Activated T-helper 17 cell treated with anti-CD3 and anti-CD28 coated beads, Interleukin-2, amount 50 U/mL, for 72 hours (primary cell): ENCODE measurements around the gene DEXI. TPM values are rescaled to one million over a fixed set of nuclear protein-coding genes. Genes with fewer than 3 reads are reported as not detected.

Experiments
- ATAC-seq: fragments of 150-1000 bp; cut with Tn5 transposase; replicated peaks from 2 replicates; pipeline ENCODE4 v1.10.0; 2021; ENCODE audit warnings: mild to moderate bottlenecking, moderate library complexity
- H3K27ac Mint-ChIP-seq: one replicate; pipeline ENCODE4 v1.8.0; 2022; ENCODE audit warnings: mixed read lengths
- H3K27me3 Mint-ChIP-seq: one replicate; pipeline ENCODE4 v1.8.0; 2022; ENCODE audit warnings: mixed read lengths
- H3K36me3 Mint-ChIP-seq: one replicate; pipeline ENCODE4 v1.8.0; 2022; ENCODE audit warnings: low read depth, mild to moderate bottlenecking, mixed read lengths
- H3K4me1 Mint-ChIP-seq: one replicate; pipeline ENCODE4 v1.8.0; 2022; ENCODE audit warnings: mixed read lengths
- H3K4me3 Mint-ChIP-seq: one replicate; pipeline ENCODE4 v1.8.0; 2022; ENCODE audit warnings: mild to moderate bottlenecking, mixed read lengths
- H3K9me3 Mint-ChIP-seq: one replicate; pipeline ENCODE4 v1.8.0; 2022; ENCODE audit warnings: mixed read lengths
- total RNA-seq, 2 donors: library from RNA; stranded (reverse); gene quantifications; one replicate each; pipeline ENCODE4 v1.2.3, GENCODE V29; 2022

DEXI gene
- 10 to 100 TPM; 22.6 to 24.6 TPM for total RNA-seq

DNA sequence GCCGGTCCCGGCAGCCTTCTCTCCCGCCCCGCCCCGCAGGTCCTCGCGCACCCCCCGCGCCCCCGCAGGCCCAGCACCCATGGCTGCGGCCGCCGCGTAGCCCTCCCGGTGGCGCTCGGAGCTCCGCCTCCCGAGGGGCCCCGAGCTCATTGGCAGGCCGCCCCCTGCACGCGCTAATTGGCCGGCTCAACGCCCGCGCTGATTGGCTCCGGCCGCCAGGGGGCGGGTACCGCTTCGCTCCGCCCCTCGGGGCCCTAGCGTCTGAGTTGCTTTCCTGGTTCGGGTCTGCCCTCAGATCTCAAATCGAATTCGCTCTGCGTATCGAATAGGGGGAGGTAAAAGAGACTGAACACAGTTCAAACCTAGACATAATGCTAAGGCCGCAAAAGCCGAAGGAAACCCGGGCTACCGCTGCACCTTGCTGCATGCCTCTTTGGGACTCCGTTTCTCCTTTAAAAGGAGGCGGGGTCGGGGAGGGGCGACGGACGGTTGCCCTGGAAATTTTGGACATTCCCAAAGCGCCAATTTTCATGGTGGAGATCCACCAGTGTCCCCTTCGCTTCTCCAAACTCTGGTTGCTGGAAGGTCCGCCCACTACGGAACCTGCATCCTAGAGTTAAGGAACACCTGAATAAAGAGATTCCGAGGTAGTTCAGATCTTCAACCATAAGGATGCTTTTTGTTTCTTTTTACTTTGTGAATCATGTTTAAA, at the start of gene DEXI:
DEXI (minus strand) TSS at position 117 of the 712 bp plus-strand sequence. CDS start 463 bp downstream, outside the sequence.
- Mint-ChIP-seq H3K4me1 (peaks cover 49% of the 10 kb centered on the region), H3K27ac (peak within 1 kb of the TSS; percentile 68), H3K36me3 (peaks cover 34% of the 10 kb centered on the region), H3K27me3 (no peaks in the 10 kb centered on the region), H3K4me3 (peak within 1 kb of the TSS; percentile 91), H3K9me3 (no peaks in the 10 kb centered on the region)
- peak; percentile 80 for ATAC-seq

DNA sequence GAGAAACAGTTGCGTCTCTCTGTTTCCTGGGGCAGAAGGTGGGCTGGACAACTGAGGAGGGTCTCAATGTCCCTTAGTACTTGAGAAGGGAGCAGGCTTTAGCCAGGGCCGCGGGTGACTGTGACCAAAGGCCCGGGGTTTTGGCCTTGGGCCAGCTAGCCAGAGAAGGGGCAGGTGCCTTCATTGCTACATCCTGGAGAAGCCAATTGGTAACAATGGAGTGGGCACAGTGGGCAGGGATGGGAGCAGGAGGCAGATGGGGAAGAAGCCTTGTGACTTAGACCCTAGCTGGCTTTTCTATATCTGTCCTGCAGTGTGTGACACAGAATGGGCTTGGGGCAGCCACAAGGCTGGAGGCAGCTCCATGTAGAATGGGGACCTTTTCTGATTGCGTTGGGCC, 48.1 kb upstream of the DEXI start:
- Mint-ChIP-seq H3K27ac (peak overlapping the region; percentile 89), H3K9me3 (no peaks in the 10 kb centered on the region), H3K27me3 (no peaks in the 10 kb centered on the region), H3K4me3 (peak overlapping the region; percentile 70), H3K4me1 (peaks cover 66% of the 10 kb centered on the region), H3K36me3 (peaks cover 66% of the 10 kb centered on the region)
- ATAC-seq = no peak

DNA sequence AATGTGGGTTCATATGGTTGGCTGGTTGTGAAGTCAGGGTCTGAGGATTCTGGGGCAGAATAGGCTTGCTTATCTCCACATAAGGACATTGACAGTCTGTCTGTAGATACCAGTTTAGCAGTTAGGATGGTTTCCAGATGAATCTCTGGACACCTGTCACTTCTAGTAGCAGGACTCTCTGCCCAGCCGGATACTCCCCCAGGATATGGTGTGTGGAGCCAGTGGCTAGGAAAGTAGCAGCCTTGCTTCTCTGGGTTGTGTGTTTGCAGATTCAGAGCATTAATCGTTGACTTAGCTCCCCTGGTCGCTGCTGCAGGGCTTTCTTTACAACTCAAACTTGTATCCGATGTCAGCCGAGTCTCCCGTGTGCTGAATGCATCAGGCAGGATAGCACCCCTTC, 47.3 kb upstream of the DEXI start:
- Mint-ChIP-seq H3K4me3 (peak overlapping the region; percentile 60), H3K36me3 (peaks cover 67% of the 10 kb centered on the region), H3K27me3 (no peaks in the 10 kb centered on the region), H3K27ac (peak overlapping the region; percentile 84), H3K9me3 (no peaks in the 10 kb centered on the region), H3K4me1 (peaks cover 62% of the 10 kb centered on the region)
- ATAC-seq = no peak

DNA sequence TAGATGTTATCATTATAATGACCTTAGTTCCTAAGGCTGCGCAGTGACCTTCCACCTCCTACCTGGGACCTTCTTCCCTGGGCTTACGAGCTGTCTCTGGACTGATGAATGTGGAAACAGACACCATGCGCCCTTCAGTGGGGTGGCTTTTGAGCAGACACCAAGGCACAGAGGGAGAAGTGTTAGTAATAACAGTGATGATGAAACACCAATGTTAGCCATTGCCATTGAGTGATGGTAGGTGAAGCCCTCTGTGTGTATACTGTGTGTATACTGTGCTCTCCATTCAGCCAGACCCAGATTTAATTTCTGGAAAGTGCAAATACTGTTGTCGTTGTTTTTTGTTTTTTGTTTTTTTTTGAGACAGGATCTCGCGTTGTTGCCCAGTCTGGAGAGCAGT, 46.6 kb upstream of the DEXI start:
- peak overlapping the region; percentile 60 for H3K4me3 Mint-ChIP-seq
- H3K36me3 Mint-ChIP-seq = peaks cover 67% of the 10 kb centered on the region
- ATAC-seq = no peak
- peaks cover 63% of the 10 kb centered on the region for H3K4me1 Mint-ChIP-seq
- H3K27me3 Mint-ChIP-seq = no peaks in the 10 kb centered on the region
- H3K9me3 Mint-ChIP-seq = no peaks in the 10 kb centered on the region
- peak overlapping the region; percentile 84 for H3K27ac Mint-ChIP-seq

DNA sequence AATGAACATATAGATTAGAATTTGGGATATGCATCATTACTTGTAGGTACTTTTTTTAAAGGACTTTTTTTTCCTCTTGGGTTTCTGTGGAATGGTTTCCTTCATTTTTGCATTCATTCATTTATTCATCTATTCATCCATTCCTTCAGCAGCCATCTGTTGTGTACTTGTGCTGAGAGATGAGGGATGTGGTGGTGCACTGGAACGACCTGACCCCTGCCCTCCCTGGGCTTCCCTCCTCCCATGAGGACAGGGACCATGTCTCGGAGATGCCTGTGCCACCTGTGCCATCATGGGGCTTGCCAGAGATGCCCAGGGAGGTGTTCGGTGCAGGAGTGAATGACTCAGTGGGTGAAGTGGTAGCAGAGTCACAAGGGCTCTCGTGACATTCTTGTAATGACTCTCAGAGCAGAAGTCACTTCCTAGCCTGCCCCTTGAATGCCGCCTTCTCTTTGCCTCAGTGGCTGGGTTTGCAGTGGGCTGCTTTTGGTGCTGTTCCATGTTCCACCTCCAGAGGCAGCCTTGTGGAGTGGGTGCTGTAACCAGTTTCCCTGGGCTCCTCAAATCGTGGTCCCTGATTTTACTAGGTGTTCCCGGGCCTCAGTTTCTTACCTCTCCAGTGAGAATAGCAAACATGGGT, 46.0 kb upstream of the DEXI start:
- Mint-ChIP-seq H3K4me3 (peak overlapping the region; percentile 60), H3K27ac (peak overlapping the region; percentile 84), H3K27me3 (no peaks in the 10 kb centered on the region), H3K4me1 (peaks cover 63% of the 10 kb centered on the region), H3K36me3 (peaks cover 61% of the 10 kb centered on the region), H3K9me3 (no peaks in the 10 kb centered on the region)
- ATAC-seq = peak; percentile 82

DNA sequence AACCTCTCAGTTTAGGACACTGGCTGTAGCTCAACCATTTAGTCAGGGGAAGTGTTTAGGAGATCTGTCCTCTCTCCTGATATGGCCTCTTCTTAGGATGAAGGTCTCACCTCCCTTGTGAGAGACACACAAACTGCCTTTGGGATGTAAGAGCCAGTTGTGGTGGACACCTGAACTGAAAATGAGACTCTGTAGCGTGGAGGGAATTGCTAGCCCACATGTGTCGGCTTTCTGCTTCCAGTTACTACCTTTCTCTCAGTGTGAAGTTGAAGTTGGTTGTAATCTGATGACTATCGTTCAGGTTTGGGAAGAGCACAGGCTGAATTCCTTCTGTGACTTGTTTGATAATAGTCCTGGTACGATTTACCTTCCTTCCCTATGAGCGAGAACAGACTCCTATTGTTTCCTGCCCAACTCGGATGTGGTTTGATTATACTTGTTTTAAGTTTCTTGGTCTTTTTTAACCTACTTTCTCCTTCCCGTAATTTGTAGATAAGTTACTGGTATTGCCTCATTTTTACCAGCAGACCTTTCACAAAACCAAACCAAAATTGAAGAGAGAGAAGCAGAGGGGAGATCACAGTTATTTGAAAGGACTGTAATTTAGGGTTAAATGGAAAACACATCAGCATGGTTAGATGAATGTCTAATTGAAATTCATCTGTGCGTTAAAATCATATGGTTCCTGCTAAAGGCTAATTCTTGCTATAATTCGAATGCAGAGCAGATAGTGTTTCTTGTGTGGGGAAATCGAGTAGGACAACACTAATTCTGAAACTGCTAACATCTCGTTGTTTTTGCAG, 45.3 kb upstream of the DEXI start:
- peak overlapping the region; percentile 60 for H3K4me3 Mint-ChIP-seq
- peak overlapping the region; percentile 84 for H3K27ac Mint-ChIP-seq
- no peaks in the 10 kb centered on the region for H3K9me3 Mint-ChIP-seq
- peaks cover 64% of the 10 kb centered on the region for H3K4me1 Mint-ChIP-seq
- peak; percentile 28 for ATAC-seq
- no peaks in the 10 kb centered on the region for H3K27me3 Mint-ChIP-seq
- peaks cover 61% of the 10 kb centered on the region for H3K36me3 Mint-ChIP-seq

DNA sequence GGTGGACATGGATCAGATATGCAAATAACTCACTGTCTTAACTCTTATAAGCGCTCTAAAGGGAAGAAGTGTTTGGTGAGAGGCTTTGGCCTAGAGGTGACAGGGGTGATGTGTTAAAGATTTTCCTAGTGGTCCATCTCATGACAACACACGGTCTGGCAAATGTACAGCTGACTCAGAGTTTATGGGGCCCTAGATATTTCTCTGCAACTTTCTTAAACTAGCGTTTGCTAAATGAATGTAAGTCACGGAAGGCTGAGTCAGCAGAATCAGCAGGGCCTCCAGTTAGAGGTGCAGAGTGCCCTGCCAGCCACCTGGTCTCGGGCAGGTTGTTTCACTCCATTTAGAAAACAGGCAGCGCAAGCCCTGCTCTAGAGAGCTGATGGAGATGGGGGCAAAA, 42.2 kb upstream of the DEXI start:
- H3K36me3 Mint-ChIP-seq = peaks cover 72% of the 10 kb centered on the region
- peak overlapping the region; percentile 89 for H3K27ac Mint-ChIP-seq
- H3K4me1 Mint-ChIP-seq = peaks cover 52% of the 10 kb centered on the region
- no peak for ATAC-seq
- H3K4me3 Mint-ChIP-seq = peak overlapping the region; percentile 85
- H3K27me3 Mint-ChIP-seq = no peaks in the 10 kb centered on the region
- H3K9me3 Mint-ChIP-seq = no peaks in the 10 kb centered on the region

DNA sequence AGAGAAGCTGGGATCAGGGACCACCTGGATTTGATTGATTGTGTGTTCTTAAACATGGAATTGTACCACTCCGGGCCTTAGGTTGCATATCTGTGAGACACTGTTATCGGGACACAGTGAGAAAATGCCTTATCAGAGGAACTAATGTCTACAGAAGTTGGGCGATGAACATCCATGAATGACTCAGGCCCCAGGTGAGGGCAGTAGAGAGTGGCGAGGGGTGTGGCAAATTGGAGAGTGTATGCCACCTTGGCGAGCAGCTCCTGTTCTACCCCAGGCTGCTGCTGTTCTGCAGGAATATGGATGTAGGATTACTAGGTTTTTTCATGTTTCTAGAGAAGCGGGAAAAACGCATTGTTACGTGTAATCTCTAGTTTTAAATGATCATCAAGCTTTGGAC, 40.9 kb upstream of the DEXI start:
- Mint-ChIP-seq H3K4me3 (peak overlapping the region; percentile 85), H3K27ac (peak overlapping the region; percentile 89), H3K27me3 (no peaks in the 10 kb centered on the region), H3K36me3 (peaks cover 80% of the 10 kb centered on the region), H3K4me1 (peaks cover 41% of the 10 kb centered on the region), H3K9me3 (no peaks in the 10 kb centered on the region)
- ATAC-seq = peak; percentile 37

DNA sequence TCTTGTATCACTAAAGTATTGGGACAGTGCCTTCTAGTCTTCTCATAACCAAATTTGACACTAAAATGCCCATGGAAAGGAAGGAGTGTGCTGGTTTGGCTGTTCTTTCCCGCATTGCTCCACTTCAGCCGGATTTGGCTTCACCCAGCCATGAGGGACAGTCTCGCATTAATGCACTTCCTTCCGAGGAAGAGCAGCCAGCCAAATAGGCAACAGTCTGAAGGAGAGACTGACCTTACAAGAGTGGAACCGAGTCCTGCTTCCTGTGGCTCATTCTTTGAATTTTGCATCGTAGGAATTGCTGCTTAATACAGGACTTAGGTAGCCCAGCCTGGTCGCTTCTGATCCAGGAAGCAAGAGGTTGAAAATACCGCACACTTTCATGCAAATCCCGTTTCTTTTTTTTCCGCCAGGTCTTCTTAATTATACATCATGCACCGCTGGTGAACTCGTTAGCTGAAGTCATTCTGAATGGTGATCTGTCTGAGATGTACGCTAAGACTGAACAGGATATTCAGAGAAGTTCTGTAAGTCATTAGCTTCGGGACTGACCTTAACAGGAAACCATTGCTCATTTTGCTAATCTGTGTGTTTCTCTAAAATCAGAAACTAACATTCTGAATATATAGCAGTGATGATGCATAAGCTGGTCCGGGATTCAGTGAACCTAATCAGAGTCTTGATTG, 40.3 kb upstream of the DEXI start:
- Mint-ChIP-seq H3K9me3 (no peaks in the 10 kb centered on the region), H3K4me1 (peaks cover 39% of the 10 kb centered on the region), H3K27ac (peak overlapping the region; percentile 89), H3K4me3 (peak overlapping the region; percentile 85), H3K36me3 (peaks cover 85% of the 10 kb centered on the region), H3K27me3 (no peaks in the 10 kb centered on the region)
- ATAC-seq = peak; percentile 77

DNA sequence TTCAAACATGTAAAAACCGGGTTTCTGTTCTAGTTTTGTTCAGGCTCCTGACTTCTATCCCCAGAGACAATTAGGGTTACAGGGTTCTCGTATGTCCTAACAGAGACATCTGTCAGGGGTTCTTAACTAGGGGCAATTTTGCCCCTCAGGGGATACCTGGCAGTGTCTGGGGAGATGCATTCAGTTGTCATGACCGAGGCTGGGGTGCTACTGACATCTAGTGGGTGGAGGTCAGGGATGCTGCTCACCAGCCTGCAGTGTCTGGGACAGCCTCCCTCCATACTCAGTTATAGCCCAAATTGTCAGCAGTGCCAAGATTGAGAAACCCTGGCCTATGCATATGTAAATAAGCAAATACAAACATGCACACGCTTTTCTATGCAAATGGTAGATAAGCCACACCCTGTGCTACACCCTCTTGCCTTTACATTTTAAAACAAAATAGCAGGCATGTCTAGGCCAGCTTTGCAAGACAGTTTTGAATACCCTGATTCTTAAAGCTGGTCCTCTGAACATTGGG, 39.5 kb upstream of the DEXI start:
- peak; percentile 75 for ATAC-seq
- peaks cover 89% of the 10 kb centered on the region for H3K36me3 Mint-ChIP-seq
- peak overlapping the region; percentile 85 for H3K4me3 Mint-ChIP-seq
- H3K27me3 Mint-ChIP-seq = no peaks in the 10 kb centered on the region
- H3K9me3 Mint-ChIP-seq = no peaks in the 10 kb centered on the region
- peak overlapping the region; percentile 89 for H3K27ac Mint-ChIP-seq
- peaks cover 36% of the 10 kb centered on the region for H3K4me1 Mint-ChIP-seq

DNA sequence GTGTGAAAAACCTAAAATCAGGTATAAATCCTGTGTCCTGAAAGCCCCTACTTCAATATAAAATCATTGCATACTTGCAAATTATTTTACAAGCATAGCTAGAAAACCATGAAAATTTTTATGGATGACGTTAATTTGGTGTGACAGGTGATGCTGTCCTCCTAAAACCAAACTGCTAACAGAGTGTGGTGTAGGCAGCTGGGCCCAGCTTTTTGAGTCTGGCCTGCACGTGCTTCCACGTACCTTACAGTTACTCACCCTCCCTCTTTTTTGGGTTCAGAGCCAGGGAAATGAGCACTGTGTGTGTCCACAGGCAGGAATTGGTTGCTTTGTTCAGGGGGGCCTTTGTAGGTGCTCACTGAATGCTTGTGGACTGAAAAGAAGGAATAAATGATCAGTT, 38.5 kb upstream of the DEXI start:
- H3K27me3 Mint-ChIP-seq = no peaks in the 10 kb centered on the region

DNA sequence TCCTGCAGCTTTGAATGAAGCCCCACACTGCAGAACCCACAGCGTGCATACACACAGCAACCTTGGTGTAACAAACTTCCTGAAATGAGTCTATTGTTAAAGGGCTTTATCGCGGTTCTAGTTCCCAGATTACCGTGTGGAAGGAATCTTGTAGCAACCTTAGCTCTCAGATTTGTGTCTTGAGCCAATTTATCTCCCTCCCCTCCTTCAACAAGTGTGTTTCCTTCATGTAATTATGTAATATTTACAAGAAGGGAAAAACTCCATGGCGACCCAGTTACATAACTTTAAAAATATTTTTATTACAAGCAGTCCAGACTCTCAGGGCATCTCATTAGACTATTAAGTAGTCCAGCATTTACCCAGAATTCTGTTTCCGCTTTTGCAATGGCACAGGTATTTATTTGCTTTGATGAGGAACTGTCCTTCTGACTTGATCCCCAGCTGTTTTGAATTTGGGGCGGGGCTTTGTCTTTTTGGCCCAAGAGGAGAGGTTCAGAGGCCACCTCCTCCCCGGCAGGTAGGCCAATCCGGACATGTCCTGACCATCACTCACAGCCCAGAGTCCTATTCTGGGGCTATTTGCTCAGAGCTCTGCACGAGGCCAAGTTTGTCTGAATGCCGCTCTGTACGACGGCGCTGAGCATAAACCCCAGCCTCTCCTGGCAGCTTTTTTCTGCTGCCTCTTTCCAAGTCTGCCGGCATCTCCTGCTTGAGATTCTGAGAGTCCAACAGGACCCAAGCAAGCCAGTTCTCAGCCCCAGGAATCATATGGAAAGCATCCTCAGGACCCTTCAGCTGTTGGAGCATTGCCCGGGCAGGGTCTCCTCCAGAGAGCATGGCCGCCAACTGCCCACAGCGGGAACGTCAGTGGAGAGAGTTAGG, 37.7 kb upstream of the DEXI start:
- no peaks in the 10 kb centered on the region for H3K27me3 Mint-ChIP-seq
- H3K36me3 Mint-ChIP-seq = peaks cover 88% of the 10 kb centered on the region
- peaks cover 30% of the 10 kb centered on the region for H3K4me1 Mint-ChIP-seq
- peak overlapping the region; percentile 85 for H3K4me3 Mint-ChIP-seq
- H3K9me3 Mint-ChIP-seq = no peaks in the 10 kb centered on the region
- ATAC-seq = no peak
- H3K27ac Mint-ChIP-seq = no peak overlapping the region

More for the DNA sequence above, 38.5 kb upstream of the DEXI start:
- H3K4me3 Mint-ChIP-seq = peak overlapping the region; percentile 85
- no peaks in the 10 kb centered on the region for H3K9me3 Mint-ChIP-seq
- no peak for ATAC-seq
- H3K36me3 Mint-ChIP-seq = peaks cover 89% of the 10 kb centered on the region
- peak overlapping the region; percentile 76 for H3K27ac Mint-ChIP-seq
- H3K4me1 Mint-ChIP-seq = peaks cover 30% of the 10 kb centered on the region

DNA sequence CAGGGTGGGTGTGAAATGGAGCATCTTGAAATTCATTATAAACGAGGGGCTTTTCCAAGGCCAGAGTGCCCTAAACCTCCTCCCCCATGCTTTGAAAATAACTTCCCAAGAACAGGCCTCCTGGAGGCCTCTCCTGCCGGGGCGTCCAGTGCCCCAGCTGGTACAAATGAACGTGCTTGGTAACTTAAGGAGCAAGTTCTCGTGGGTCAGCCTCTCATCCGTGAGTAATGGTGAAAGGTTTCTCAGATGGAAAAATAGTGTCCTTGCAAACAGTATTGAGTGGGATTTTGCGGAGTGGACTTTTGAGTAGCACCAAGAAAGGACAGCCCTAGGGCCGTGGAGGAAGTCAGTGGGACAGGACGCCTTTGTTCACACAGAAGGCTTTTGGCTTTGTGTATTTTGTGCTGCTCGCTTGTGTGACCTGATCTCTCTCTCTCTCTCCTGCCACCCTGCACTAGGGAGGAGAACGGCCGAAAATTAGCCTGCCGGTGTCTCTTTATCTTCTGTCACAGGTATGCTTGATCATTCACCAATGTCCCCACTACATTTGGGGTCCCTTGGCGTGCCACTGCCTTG, 36.7 kb upstream of the DEXI start:
- peaks cover 87% of the 10 kb centered on the region for H3K36me3 Mint-ChIP-seq
- no peaks in the 10 kb centered on the region for H3K27me3 Mint-ChIP-seq
- peaks cover 28% of the 10 kb centered on the region for H3K4me1 Mint-ChIP-seq
- ATAC-seq = no peak
- peak overlapping the region; percentile 73 for H3K27ac Mint-ChIP-seq
- H3K9me3 Mint-ChIP-seq = no peaks in the 10 kb centered on the region
- H3K4me3 Mint-ChIP-seq = peak overlapping the region; percentile 85
